Measurements from ENCODE around the gene TSPAN7.
A peak's percentile ranks its signal among the peaks of the same experiment; 100 is the strongest.

Gene TSPAN7, protein sequence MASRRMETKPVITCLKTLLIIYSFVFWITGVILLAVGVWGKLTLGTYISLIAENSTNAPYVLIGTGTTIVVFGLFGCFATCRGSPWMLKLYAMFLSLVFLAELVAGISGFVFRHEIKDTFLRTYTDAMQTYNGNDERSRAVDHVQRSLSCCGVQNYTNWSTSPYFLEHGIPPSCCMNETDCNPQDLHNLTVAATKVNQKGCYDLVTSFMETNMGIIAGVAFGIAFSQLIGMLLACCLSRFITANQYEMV

DNA sequence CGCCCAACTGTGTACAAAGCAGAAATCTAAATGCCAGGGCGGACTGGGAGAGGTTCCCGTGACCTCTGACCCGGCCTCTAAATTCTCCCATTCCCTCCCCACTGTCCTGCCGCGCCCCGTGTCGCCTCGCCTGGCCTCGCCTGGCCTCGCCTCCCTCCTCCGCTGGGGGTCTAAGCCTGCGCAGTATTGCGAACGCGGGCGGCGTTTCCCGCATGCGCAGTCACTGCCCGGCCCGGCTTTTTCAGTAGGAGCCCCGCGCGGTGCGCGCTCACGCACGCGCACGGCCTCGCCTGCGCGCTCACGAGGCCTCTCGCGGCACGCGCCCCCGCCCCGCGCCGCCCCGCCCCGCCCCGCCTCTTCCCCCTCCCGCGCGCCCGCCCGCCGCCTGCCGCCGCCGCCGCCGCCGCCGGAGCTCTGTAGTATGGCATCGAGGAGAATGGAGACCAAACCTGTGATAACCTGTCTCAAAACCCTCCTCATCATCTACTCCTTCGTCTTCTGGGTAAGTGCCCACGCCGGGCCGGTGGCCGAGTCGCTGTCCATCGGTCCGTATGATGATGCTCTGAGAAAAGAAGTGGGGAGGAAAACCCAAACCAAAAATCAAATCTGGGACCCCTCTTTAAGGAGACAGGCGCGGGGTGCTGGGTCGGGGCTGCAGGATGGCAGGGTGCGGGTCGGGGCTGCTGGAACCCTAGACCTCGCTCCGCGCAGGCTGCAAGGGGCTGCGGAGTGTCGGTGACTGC is at the start of gene TSPAN7:
Gene TSPAN7, plus strand, starts transcription at position 417 of the 743 bp plus-strand sequence. Its CDS starts 5 bp downstream, at position 422.
- peak; percentile 78 for DNase-seq (ENCODE audit: low spot score)

DNA sequence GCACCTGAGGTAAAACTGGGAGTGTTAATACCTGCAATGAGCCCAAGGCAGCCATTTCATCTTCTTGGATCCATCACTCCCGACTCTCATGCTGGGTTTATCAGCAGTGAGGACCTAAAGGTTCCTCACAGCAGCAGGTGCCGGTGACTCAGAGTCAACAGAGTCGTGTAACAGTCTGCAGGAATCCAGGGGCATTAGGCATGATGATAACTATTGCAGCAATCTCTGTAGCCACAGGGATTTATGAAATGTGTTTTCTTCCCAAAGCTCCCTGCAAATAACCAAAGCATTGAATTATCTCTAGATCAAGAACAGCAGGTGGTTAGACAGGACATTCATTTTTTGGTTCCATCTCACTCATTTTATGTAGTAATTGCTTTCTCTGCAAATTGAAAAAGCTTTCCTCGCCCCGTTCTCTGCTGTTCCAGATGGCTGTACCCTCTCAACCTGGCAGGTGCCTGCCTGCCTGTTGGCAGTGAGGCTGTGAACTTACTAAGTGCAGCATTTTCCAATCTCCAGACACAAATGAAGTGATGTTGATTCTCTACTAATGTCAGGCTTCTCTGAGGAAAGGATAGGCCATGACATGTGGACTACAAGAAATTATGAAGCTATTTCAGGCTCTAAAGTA is 48.1 kb upstream of the TSPAN7 start:
- DNase-seq (ENCODE audit: low spot score) = no peak

DNA sequence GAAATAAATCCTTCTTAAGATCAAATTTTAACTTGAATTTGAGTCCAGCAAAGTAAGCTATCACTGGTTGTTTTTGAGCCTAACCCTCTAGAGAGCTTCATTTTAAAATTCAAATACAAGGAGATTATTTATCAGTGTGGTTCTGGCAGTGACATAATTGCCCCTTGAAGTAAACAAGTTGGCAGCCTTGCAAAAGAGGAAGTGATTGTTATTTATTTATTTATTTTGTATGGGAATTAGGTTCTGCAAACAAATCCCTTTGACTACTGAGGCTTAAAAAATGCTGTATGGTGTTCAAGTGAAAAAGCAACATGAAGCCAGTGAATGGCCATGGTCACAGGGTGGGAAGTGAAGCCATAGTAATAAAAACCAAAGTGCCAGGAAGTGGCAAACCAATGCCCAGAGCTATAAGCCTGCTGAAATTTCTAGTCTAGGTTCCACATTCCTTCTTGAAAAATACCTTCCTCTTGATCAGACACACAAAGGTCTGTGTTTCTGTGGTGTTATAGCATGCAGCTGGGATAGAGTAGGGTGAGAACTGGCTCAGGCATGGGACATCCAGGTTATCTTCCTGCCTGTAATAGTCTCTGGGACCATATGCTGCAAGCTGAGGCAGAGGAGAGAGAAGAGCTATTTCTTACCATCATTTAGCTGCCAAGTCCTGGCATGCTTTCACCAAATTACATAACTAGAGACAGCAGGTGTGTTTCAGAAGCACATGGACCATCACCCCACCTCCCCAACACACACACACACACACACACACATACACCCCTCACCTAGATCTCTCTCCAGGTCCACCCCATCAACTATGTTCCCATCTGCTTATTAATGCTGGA is 47.1 kb upstream of the TSPAN7 start:
- DNase-seq (ENCODE audit: low spot score) = no peak

GRCh38 chrX:38515291-38515690 is 46.1 kb upstream of the TSPAN7 start:
- no peak for DNase-seq (ENCODE audit: low spot score)

DNA sequence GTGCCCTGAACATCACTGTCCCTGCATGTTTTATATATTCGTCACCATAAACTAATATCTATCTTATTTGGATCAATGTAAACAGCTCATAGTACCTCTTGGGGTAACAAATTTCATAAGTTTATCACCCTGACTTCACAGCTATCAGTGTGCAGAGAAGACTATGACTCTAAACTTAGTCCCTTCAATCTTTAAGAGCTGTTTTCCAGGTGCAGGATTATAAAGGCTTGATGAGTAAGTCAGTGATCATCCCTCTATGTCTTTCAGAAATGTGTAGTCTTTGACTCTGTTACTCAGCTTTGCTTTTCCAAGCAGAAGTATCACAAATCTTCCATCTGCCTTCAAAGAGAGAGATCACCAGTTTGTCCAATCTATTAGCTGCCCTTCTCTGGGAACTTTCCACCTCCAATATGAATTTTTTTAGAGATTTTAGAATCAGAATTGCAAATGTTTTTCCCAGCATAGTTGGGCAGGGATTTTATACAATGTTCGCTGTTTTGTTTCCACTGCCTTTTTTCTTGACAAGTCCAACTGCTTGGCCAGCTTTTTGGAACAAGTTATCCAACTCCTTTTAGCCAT is 45.1 kb upstream of the TSPAN7 start:
- no peak for DNase-seq (ENCODE audit: low spot score)

DNA sequence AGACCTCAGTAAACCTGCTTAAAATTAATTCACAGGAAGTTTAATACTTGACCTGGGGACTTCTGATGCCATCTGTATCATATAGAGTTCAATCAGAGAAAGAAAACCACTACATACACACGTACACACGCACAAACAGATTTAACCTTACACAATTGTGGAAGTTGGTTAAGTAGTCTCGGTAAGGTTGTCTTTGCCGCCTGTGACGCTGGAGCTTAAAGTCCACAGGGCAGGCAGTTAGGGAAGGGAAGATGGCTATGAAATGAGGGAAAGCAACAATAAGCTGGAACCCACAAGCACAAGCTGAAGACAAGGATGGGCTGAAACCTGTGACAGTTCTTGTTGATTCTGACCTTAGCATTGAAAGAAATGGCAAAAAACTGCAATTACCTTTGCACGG is 41.7 kb upstream of the TSPAN7 start:
- DNase-seq (ENCODE audit: low spot score) = no peak

DNA sequence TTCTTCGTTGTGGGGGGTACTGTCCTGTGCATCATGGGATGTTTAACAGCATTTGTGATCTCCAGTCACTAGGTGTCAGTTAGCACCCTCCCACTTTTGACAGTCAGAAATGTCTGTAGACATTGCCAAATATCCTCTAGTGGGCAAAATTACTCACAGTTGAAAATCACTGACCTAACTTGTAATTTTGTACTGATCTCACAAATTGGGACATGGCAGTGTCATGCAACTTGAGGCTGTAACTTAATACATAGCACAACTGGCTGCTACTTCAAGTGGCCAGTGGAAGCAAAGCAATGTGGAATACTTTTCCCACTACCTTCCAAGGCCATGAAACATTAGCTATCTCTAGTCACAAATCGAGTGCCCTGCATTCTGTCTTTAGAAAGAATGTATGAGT is 23.2 kb upstream of the TSPAN7 start:
- DNase-seq (ENCODE audit: low spot score) = no peak

DNA sequence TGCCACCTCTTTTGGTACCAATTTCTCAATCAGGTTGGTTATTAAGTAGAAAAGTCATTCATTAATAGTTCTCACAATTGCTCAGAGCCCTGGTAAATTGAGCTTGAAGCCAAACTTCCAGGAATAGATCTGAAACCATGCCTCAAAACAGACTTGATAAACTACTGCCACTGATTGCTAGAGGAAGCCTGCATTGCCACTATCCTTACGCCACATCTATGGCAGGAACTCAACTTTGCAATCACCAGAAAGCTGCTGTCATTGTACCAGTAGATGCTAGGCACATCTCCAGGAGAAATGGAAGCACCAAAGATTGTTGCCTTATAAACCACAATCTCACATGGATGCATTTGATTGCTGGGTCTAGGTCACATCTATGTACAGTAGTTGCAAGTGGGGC is 21.6 kb upstream of the TSPAN7 start:
- no peak for DNase-seq (ENCODE audit: low spot score)

- no peak for DNase-seq (ENCODE audit: low spot score)
Observed at GRCh38 chrX:38548508-38548907, 12.8 kb upstream of the TSPAN7 start.

DNA sequence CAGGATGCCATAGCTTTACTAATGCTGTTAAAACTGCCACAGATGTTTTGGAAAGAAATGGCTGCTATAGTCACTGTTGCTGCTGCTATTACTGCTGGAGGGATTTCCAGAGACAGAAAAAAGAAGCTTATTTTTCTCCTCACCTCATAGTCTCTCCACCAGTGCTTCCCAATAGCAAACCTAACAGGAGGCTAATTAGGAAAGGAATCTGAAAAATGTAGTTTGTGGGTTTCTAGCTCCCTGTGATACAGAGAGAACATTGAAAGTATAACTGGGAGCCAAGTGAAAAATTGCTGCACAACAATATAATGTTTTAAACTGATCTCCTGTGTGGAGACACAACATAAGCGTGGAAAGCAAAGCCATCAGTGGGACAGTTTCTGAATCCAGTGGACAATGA is 8.6 kb upstream of the TSPAN7 start:
- no peak for DNase-seq (ENCODE audit: low spot score)

GRCh38 chrX:38558686-38559085 is 2.7 kb upstream of the TSPAN7 start:
- DNase-seq (ENCODE audit: low spot score) = no peak

DNA sequence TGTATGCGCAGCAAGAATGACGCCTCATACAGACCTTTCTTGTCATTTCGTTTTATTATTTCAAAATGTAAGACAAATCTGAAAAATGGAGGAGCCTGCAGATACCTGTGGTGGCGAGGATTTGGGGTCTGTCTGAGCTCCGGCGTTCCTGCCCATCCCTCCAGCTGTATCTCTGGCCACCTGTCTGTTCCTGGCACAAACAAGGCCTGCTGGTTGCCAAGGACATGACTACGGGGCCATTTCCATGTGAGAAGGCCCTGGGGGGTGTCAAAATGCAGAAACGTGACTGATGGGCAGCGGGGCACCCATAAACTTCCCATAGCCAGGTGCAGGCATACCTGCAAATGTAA is 591 bp upstream of the TSPAN7 start:
- DNase-seq (ENCODE audit: low spot score) = no peak

GRCh38 chrX:38561951-38562719 is 793 bp downstream of the TSPAN7 start:
- DNase-seq (ENCODE audit: low spot score) = peak; percentile 34

DNA sequence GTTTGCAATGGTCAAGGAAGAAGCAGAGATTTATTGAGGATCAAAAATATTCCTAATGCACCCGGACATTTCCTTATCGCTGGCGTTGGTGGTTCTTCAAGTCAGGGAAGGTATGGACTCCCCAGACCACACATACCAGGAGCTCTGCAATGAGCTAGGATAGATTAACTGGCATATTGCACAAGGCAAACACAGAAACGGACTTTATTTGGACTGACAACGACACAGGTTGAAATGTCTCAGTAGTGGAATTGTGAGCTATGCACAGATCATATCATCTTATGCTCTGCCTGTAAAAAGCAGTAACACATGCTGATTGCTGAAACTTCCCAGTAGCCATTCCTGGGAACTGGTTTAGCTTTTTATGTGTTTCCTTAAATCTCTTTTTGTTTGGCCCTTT is 1.7 kb downstream of the TSPAN7 start:
- DNase-seq (ENCODE audit: low spot score) = peak; percentile 0

DNA sequence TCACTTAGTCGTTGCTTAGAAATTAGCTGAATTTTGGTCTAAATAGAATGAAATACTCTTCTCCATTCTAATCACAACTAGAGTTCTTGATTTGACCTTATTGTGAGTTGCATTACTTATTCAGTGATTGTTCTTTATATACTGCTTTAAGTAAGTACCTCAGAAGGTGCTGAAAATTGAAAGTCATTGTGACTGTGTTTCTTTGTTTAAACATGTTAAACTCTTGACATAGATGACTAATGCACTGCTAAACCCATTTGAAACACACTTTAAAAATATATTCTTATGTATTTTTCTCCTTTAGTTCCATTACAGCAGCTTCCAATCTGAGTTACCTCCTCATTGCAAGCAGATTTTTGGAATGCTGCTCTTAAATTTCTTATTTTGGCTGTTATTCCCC is 9.1 kb downstream of the TSPAN7 start:
- DNase-seq (ENCODE audit: low spot score) = no peak

GRCh38 chrX:38571058-38571457 is 9.7 kb downstream of the TSPAN7 start:
- DNase-seq (ENCODE audit: low spot score) = no peak

GRCh38 chrX:38574858-38575257 is 13.5 kb downstream of the TSPAN7 start:
- no peak for DNase-seq (ENCODE audit: low spot score)

DNA sequence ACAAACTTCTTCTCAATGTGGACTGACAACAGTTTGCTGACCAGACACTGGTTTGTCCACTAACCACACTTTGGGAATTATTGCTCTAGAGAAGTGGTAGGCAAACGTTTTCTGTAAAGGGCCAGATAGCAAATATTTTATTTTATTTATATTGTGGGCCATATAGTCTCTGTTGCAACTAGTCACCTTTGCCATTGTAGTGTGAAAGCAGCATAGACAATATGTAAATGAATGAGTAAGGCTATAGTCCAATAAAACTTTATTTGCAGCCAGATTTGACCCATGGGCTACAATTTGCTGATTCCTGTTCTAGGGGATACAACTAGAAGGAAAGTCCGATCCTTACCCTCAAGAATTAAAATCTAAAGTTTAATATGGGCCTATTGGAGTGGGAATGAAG is 14.5 kb downstream of the TSPAN7 start:
- DNase-seq (ENCODE audit: low spot score) = no peak

DNA sequence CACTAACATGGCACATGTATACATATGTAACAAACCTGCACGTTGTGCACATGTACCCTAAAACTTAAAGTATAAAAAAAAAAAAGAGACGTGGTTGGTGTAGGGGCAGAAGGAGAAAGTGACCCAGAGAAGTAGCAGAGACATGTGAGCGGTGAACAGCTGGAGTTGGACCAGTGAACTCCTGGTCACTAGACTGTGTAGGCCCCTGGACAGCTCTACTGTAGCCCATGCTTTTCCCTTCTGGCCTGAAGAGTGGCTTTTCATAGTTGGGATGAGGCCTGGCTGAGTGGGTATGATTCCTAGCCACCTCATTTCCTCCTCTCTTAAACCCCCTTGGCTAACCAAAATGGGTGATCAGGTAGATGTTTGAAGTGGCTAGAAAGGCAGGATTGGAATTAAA is 16.4 kb downstream of the TSPAN7 start:
- no peak for DNase-seq (ENCODE audit: low spot score)

GRCh38 chrX:38578167-38578566 is 16.8 kb downstream of the TSPAN7 start:
- DNase-seq (ENCODE audit: low spot score) = no peak

DNA sequence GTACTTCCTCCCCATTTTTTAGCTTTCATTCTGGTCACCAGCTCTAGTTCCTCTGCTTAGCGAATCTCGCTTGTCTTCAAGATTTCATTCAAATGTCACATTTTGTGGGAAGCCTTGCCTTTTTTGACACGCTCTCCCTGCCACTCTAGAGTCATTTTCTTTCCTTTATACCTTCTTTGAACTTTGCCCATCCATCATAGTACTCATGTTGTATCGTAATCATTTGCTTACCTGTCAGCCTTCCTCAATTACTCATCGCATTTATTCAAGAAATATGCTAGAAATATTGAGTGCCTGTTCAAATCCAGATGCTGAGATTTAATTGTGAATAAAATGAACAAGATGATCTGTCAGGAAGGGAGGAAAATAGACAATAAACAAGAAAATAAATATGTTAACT is 21.8 kb downstream of the TSPAN7 start:
- DNase-seq (ENCODE audit: low spot score) = no peak

Data from putamen (tissue), 1 donor.